ENCODE results near the gene WDTC1. TPM values are rescaled to one million over a fixed set of nuclear protein-coding genes. Genes with fewer than 3 reads are reported as not detected.
A peak's percentile ranks its signal among the peaks of the same experiment; 100 is the strongest.

The WDTC1 gene
- total RNA-seq, 2 donors from 2014 or later = 20.4 to 29.7 TPM

DNA sequence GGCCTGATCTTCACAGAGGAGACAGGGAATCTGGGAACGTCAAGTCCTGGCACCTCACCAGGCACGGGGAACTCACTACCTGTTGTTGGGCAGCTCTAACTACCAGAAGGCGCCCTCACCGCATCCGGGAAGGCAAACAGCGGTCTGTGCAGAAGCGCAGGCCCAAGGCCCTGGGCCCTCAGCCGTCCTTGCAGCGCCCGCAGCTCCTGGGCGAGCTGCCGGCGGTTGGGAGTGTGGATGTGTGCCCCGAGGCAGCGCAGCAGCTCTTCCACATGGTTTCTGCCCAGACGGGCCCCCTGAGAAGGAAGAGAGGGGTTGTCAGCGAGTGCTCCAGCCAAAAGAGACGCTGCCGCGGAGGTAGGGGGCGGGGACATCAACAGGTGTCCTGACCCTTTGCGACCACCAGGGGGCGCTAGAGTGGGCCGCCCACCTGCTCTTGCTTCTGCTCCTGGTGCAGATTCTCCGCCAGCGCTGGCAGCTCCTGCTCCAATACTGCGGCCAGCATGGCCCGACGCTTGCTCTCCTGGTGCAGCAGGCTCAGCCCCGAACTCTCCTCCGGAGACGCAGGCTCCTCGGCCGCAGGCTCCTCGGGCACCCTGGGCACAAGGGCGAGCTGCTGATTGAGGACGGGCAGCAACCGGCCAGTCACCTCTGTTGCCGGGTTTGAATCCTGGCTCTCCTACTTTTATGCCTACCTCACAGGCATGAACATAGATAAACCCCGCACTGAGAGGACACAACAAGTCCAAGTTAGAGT is 123.0 kb downstream of the WDTC1 start:
- H3K27me3 Mint-ChIP-seq = no peaks in the 10 kb centered on the region
- H3K4me1 Mint-ChIP-seq = peaks cover 7% of the 10 kb centered on the region
- peak overlapping the region; percentile 71 for H3K4me3 Mint-ChIP-seq
- peak overlapping the region; percentile 76 for H3K27ac Mint-ChIP-seq
- H3K36me3 Mint-ChIP-seq (ENCODE audit: low read depth) = no peaks in the 10 kb centered on the region
- H3K9me3 Mint-ChIP-seq = no peaks in the 10 kb centered on the region
- ATAC-seq (replicated peaks) = peak; percentile 73

Other genes starting within 250 kb of the WDTC1 start
- gene TRNP1, start 240.9 kb upstream of the WDTC1 start, total RNA-seq = not detected
- not detected for gene TENT5B, start 221.8 kb upstream of the WDTC1 start, total RNA-seq
- 10 to 100 TPM; 15.3 to 20.6 TPM for gene SLC9A1, start 79.5 kb upstream of the WDTC1 start, total RNA-seq
- gene TMEM222, start 87.5 kb downstream of the WDTC1 start, total RNA-seq = 10 to 100 TPM; 29.0 to 39.6 TPM
- 10 to 100 TPM; 26.0 to 43.4 TPM for gene SYTL1, start 107.4 kb downstream of the WDTC1 start, total RNA-seq
- gene MAP3K6, start 132.3 kb downstream of the WDTC1 start, total RNA-seq = 10 to 100 TPM in 1 of 2 donors, 1 to 10 TPM in 1; 7.3 to 15.2 TPM
- not detected for gene FCN3, start 140.2 kb downstream of the WDTC1 start, total RNA-seq
- gene CD164L2, start 148.7 kb downstream of the WDTC1 start, total RNA-seq = not detected
- under 1 TPM; 0.26 to 0.42 TPM for gene GPR3, start 158.0 kb downstream of the WDTC1 start, total RNA-seq